Parathyroid adenoma (tissue), 2 donors: Measurements from ENCODE around the gene CFAP45.

Experiments used
- H2AFZ ChIP-seq: fragments of 300-600 bp; sonication (generic); one replicate; pipeline ENCODE4 v1.7.0; 2017; ENCODE audit warnings: antibody characterized with exemption, mild to moderate bottlenecking
- H3K27ac ChIP-seq: fragments of 300-600 bp; sonication (generic); one replicate; pipeline ENCODE4 v1.7.0; 2017
- H3K27me3 ChIP-seq: fragments of 300-600 bp; sonication (generic); one replicate; pipeline ENCODE4 v1.7.0; 2017; ENCODE audit warnings: low read length; ENCODE audit not compliant: control insufficient read depth, insufficient read depth
- H3K36me3 ChIP-seq: fragments of 300-600 bp; sonication (generic); one replicate; pipeline ENCODE4 v1.7.0; 2017; ENCODE audit warnings: low read length; ENCODE audit not compliant: control insufficient read depth, insufficient read depth
- H3K4me1 ChIP-seq: fragments of 300-600 bp; sonication (generic); one replicate; pipeline ENCODE4 v1.7.0; 2017; ENCODE audit warnings: control low read depth
- H3K4me2 ChIP-seq: fragments of 300-600 bp; sonication (generic); one replicate; pipeline ENCODE4 v1.7.0; 2017; ENCODE audit warnings: low read length
- H3K4me3 ChIP-seq: fragments of 300-600 bp; sonication (generic); one replicate; pipeline ENCODE4 v1.7.0; 2017; ENCODE audit warnings: low read depth, low read length
- H3K79me2 ChIP-seq: fragments of 300-600 bp; sonication (generic); one replicate; pipeline ENCODE4 v1.7.0; 2017; ENCODE audit warnings: control low read depth
- H3K9ac ChIP-seq: fragments of 300-600 bp; sonication (generic); one replicate; pipeline ENCODE4 v1.7.0; 2017; ENCODE audit warnings: mild to moderate bottlenecking
- H3K9me3 ChIP-seq: fragments of 300-600 bp; sonication (generic); one replicate; pipeline ENCODE4 v1.7.0; 2017; ENCODE audit warnings: low read length; ENCODE audit not compliant: control insufficient read depth
- TF ChIP-seq, protein P1 (sequence below): fragments of 300-600 bp; sonication (generic); IDR thresholded peaks from one replicate; pipeline ENCODE4 v1.7.0; 2017; ENCODE audit warnings: antibody characterized with exemption, mild to moderate bottlenecking
- donor health status: primary hyperparathyroidism.

The CFAP45 gene

DNA sequence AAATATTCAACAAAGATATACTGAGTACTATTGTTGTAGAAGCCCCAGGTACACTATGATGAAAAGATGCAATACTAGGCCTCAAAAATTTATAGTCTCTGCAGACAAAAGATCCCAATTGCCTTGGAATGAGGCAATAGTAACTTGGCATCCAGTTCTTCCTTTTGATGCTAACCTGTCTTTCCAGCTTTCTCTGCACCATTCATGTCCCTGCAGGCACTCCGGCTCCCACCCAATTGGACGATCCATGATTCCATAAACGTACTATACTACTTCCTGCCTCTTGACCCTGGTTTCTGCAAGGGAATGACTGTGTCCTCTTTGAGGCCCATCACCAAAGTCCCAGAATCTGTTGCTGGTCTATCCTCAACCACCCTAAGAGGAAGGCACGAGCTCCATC, 33.4 kb upstream of the CFAP45 start:
- H3K9ac ChIP-seq = no peak overlapping the region
- no peaks in the 10 kb centered on the region for H3K4me1 ChIP-seq
- H3K36me3 ChIP-seq = no peaks in the 10 kb centered on the region
- no peaks in the 10 kb centered on the region for H3K27me3 ChIP-seq
- H3K4me2 ChIP-seq = no peak overlapping the region
- H2AFZ ChIP-seq = no peak overlapping the region
- no peaks in the 10 kb centered on the region for H3K79me2 ChIP-seq
- H3K4me3 ChIP-seq = no peak overlapping the region
- H3K27ac ChIP-seq = no peak overlapping the region
- no peaks in the 10 kb centered on the region for H3K9me3 ChIP-seq
- TF ChIP-seq, protein P1, sequence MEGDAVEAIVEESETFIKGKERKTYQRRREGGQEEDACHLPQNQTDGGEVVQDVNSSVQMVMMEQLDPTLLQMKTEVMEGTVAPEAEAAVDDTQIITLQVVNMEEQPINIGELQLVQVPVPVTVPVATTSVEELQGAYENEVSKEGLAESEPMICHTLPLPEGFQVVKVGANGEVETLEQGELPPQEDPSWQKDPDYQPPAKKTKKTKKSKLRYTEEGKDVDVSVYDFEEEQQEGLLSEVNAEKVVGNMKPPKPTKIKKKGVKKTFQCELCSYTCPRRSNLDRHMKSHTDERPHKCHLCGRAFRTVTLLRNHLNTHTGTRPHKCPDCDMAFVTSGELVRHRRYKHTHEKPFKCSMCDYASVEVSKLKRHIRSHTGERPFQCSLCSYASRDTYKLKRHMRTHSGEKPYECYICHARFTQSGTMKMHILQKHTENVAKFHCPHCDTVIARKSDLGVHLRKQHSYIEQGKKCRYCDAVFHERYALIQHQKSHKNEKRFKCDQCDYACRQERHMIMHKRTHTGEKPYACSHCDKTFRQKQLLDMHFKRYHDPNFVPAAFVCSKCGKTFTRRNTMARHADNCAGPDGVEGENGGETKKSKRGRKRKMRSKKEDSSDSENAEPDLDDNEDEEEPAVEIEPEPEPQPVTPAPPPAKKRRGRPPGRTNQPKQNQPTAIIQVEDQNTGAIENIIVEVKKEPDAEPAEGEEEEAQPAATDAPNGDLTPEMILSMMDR = no peak

- Histone ChIP-seq H2AFZ (no peak overlapping the region), H3K27ac (no peak overlapping the region), H3K9ac (no peak overlapping the region), H3K9me3 (no peaks in the 10 kb centered on the region), H3K4me3 (no peak overlapping the region), H3K4me2 (no peak overlapping the region), H3K4me1 (no peaks in the 10 kb centered on the region), H3K36me3 (no peaks in the 10 kb centered on the region), H3K27me3 (no peaks in the 10 kb centered on the region), H3K79me2 (no peaks in the 10 kb centered on the region)
- TF ChIP-seq, protein P1 = no peak
Measured at GRCh38 chr1:159932296-159933285, 32.6 kb upstream of the CFAP45 start.

DNA sequence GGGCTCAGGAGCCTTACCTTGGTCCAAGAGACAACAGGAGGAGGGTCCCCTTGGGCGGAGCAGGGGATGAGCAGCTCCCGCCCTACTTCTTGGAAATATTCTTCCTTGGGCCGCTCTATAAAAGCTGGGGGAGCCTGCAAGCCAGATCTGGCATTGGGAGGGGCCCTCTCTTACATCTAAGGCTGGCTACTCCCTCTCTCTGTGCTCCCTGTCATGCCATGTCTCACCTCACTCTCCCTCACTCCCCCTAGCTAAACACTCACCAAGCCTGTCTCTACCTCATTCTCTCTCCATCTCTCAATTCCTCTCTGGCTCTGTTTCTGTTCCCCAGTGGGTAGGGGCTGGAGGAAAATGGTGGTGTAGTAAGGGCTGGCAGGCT, 31.8 kb upstream of the CFAP45 start:
- Histone ChIP-seq H3K27me3 (no peaks in the 10 kb centered on the region), H3K27ac (no peak overlapping the region), H3K4me3 (no peak overlapping the region), H3K36me3 (no peaks in the 10 kb centered on the region), H3K4me1 (no peaks in the 10 kb centered on the region), H3K4me2 (no peak overlapping the region), H3K79me2 (no peaks in the 10 kb centered on the region), H3K9me3 (no peaks in the 10 kb centered on the region), H3K9ac (no peak overlapping the region), H2AFZ (no peak overlapping the region)
- TF ChIP-seq, protein P1 = no peak

DNA sequence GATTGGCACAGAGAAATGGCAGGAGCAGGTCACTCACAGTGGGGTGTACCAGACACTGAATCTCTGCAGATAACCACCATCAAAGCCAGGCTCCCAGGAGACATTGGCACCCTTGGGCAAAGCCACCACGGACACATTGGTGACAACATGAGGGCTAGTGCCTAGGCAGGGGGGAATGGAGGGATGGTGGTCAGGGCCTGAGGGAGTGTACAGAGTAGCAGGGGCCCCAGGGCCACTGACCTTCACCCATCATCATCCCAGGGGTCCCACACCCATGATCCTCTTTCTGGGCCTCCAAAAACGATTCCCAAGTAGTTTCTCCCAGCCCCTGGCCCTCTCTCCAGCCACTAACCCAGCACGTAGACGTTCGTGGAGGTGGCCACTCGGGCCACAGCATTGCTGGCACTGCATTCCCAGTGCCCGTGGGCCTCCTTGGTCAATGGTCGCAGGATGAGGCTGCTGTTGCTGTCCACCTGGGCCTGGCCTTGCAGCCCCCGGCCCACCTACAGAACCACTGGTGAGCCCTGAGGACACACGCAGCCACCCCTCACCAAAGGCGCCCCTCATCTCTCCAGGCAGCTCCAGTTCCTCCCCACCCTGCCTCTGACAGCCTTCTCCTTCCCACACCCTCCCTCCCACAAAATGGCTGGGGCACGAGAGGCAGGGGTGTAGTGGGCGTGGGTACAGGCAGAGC, 31.3 kb upstream of the CFAP45 start:
- Histone ChIP-seq H3K4me1 (peaks cover 4% of the 10 kb centered on the region), H3K9ac (no peak overlapping the region), H3K27me3 (no peaks in the 10 kb centered on the region), H3K27ac (no peak overlapping the region), H3K36me3 (no peaks in the 10 kb centered on the region), H3K79me2 (no peaks in the 10 kb centered on the region), H2AFZ (no peak overlapping the region), H3K9me3 (no peaks in the 10 kb centered on the region), H3K4me3 (no peak overlapping the region), H3K4me2 (no peak overlapping the region)
- TF ChIP-seq, protein P1 = no peak
